ENCODE data around the gene ZNF322.

The ZNF322 gene

DNA sequence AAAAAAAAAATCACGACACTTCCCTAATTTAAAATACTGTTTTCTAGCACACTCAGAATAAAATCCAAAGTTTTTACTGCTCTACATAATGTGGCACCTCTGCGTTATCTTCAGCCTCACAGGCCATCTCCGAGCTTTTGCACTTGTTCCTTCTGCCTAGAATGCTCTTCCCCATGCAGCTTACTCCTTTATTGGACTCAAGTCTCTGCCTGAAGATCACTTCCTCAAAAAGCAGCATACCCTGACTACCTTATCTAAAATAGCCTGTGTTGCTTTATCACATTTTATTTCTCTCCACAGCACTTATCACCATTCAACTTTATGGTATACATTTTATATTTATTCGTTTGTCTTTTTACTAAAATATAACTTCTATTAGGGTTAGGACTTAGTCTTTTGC lies 2.3 kb downstream of the ZNF322 start:
- Histone ChIP-seq H3K36me3 (ENCODE audit: insufficient read depth, low read length) (no peaks in the 10 kb centered on the region), H3K4me2 (ENCODE audit: low read depth, low read length, poor library complexity, severe bottlenecking) (peak overlapping the region; percentile 89), H4K20me1 (ENCODE audit: insufficient read depth, low read length, poor library complexity, severe bottlenecking) (peaks cover 21% of the 10 kb centered on the region), H3F3A (ENCODE audit: low read depth) (no peaks in the 10 kb centered on the region), H3K27me3 (ENCODE audit: insufficient read depth, low read length, poor library complexity, severe bottlenecking) (no peaks in the 10 kb centered on the region), H3K9me3 (ENCODE audit: insufficient read depth, low read depth, low read length) (no peaks in the 10 kb centered on the region), H3K79me2 (ENCODE audit: insufficient read depth, low read length) (peaks cover 32% of the 10 kb centered on the region), H3K4me1 (ENCODE audit: insufficient read depth, low read length, poor library complexity, severe bottlenecking) (peaks cover 36% of the 10 kb centered on the region), H2AFZ (ENCODE audit: low read length) (no peak overlapping the region), H3K9ac (ENCODE audit: low read depth, low read length, poor library complexity, severe bottlenecking) (peak overlapping the region; percentile 16), H3K4me3 (ENCODE audit: low read length, poor library complexity, severe bottlenecking) (peak overlapping the region; percentile 92), H3K9me2 (replicated peaks; ENCODE audit: low read depth, low read length) (no peaks in the 10 kb centered on the region)
- TF ChIP-seq EZH2phosphoT487 (IDR thresholded peaks at IDR 0.05; ENCODE audit: borderline replicate concordance), result no peak
- TF ChIP-seq, protein P1, sequence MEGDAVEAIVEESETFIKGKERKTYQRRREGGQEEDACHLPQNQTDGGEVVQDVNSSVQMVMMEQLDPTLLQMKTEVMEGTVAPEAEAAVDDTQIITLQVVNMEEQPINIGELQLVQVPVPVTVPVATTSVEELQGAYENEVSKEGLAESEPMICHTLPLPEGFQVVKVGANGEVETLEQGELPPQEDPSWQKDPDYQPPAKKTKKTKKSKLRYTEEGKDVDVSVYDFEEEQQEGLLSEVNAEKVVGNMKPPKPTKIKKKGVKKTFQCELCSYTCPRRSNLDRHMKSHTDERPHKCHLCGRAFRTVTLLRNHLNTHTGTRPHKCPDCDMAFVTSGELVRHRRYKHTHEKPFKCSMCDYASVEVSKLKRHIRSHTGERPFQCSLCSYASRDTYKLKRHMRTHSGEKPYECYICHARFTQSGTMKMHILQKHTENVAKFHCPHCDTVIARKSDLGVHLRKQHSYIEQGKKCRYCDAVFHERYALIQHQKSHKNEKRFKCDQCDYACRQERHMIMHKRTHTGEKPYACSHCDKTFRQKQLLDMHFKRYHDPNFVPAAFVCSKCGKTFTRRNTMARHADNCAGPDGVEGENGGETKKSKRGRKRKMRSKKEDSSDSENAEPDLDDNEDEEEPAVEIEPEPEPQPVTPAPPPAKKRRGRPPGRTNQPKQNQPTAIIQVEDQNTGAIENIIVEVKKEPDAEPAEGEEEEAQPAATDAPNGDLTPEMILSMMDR (conservative IDR thresholded peaks at IDR 0.05; ENCODE audit: low read length), result no peak

GRCh38 chr6:26653007-26653406 lies 6.5 kb downstream of the ZNF322 start:
- no peaks in the 10 kb centered on the region for H3K27me3 ChIP-seq (ENCODE audit: insufficient read depth, low read length, poor library complexity, severe bottlenecking)
- H3K9me2 ChIP-seq (replicated peaks; ENCODE audit: low read depth, low read length), result no peaks in the 10 kb centered on the region
- TF ChIP-seq EZH2phosphoT487 (IDR thresholded peaks at IDR 0.05; ENCODE audit: borderline replicate concordance), result no peak
- TF ChIP-seq, protein P1 (conservative IDR thresholded peaks at IDR 0.05; ENCODE audit: low read length), result no peak
- no peaks in the 10 kb centered on the region for H3F3A ChIP-seq (ENCODE audit: low read depth)
- no peak overlapping the region for H3K4me2 ChIP-seq (ENCODE audit: low read depth, low read length, poor library complexity, severe bottlenecking)
- peaks cover 28% of the 10 kb centered on the region for H3K79me2 ChIP-seq (ENCODE audit: insufficient read depth, low read length)
- no peak overlapping the region for H2AFZ ChIP-seq (ENCODE audit: low read length)
- H3K36me3 ChIP-seq (ENCODE audit: insufficient read depth, low read length), result no peaks in the 10 kb centered on the region
- peaks cover 7% of the 10 kb centered on the region for H4K20me1 ChIP-seq (ENCODE audit: insufficient read depth, low read length, poor library complexity, severe bottlenecking)
- H3K4me1 ChIP-seq (ENCODE audit: insufficient read depth, low read length, poor library complexity, severe bottlenecking), result peaks cover 26% of the 10 kb centered on the region
- H3K4me3 ChIP-seq (ENCODE audit: low read length, poor library complexity, severe bottlenecking), result no peak overlapping the region
- no peak overlapping the region for H3K9ac ChIP-seq (ENCODE audit: low read depth, low read length, poor library complexity, severe bottlenecking)
- H3K9me3 ChIP-seq (ENCODE audit: insufficient read depth, low read depth, low read length), result peaks cover 9% of the 10 kb centered on the region; the same call in 1 of the 2 replicates

- TF ChIP-seq EZH2phosphoT487 (IDR thresholded peaks at IDR 0.05; ENCODE audit: borderline replicate concordance), result no peak
- TF ChIP-seq, protein P1 (conservative IDR thresholded peaks at IDR 0.05; ENCODE audit: low read length), result no peak
- peaks cover 9% of the 10 kb centered on the region; the same call in 1 of the 2 replicates for H3K9me3 ChIP-seq (ENCODE audit: insufficient read depth, low read depth, low read length)
- peaks cover 5% of the 10 kb centered on the region for H4K20me1 ChIP-seq (ENCODE audit: insufficient read depth, low read length, poor library complexity, severe bottlenecking)
- no peaks in the 10 kb centered on the region for H3F3A ChIP-seq (ENCODE audit: low read depth)
- no peaks in the 10 kb centered on the region for H3K9me2 ChIP-seq (replicated peaks; ENCODE audit: low read depth, low read length)
- peaks cover 32% of the 10 kb centered on the region for H3K79me2 ChIP-seq (ENCODE audit: insufficient read depth, low read length)
- no peak overlapping the region for H3K4me3 ChIP-seq (ENCODE audit: low read length, poor library complexity, severe bottlenecking)
- peaks cover 14% of the 10 kb centered on the region for H3K4me1 ChIP-seq (ENCODE audit: insufficient read depth, low read length, poor library complexity, severe bottlenecking)
- H3K36me3 ChIP-seq (ENCODE audit: insufficient read depth, low read length), result no peaks in the 10 kb centered on the region
- no peak overlapping the region for H2AFZ ChIP-seq (ENCODE audit: low read length)
- no peak overlapping the region for H3K4me2 ChIP-seq (ENCODE audit: low read depth, low read length, poor library complexity, severe bottlenecking)
- no peaks in the 10 kb centered on the region for H3K27me3 ChIP-seq (ENCODE audit: insufficient read depth, low read length, poor library complexity, severe bottlenecking)
- H3K9ac ChIP-seq (ENCODE audit: low read depth, low read length, poor library complexity, severe bottlenecking), result no peak overlapping the region
Measured at GRCh38 chr6:26651133-26651781, 8.3 kb downstream of the ZNF322 start.
